Mammary epithelial cell (primary cell): ENCODE results near the gene DELE1.

Experiments used
- EZH2 ChIP-seq: IDR thresholded peaks from 2 replicates; pipeline ENCODE4 v1.6.1; 2012; ENCODE audit warnings: low read length, inconsistent platforms, borderline replicate concordance
- TF ChIP-seq, protein P1 (sequence below), 2 donors: IDR thresholded peaks in 1 of 2; conservative IDR thresholded peaks in 1 of 2; 2 replicates each; pipeline ENCODE4 v1.5.1; 2011 to 2012; ENCODE audit warnings: inconsistent platforms in 2 of 2, low read length in 2 of 2, mild to moderate bottlenecking in 2 of 2, control low read depth in 1 of 2, low read depth in 1 of 2; ENCODE audit not compliant: insufficient read depth in 1 of 2; ENCODE audit errors: extremely low read depth in 1 of 2

DNA sequence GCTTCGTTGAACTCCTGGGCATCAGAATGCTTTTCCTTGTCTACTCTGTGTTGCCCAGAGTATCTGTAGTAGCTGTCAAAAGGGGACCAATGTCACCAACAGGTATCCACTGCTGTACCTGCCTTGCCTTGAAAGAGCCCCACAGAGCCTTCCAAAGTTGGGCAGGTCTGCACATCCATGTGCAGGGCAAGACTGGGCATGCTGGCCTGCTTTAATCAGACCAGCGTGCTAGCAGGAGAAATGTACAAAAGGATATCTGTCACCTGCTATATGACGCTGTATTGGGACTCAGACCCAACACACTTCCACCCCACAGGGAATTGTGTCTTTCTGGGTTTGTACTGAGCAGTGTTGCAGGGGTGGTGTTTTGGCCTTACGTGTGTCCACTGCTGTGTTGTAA lies 11.9 kb downstream of the DELE1 start:
- TF ChIP-seq, protein P1, sequence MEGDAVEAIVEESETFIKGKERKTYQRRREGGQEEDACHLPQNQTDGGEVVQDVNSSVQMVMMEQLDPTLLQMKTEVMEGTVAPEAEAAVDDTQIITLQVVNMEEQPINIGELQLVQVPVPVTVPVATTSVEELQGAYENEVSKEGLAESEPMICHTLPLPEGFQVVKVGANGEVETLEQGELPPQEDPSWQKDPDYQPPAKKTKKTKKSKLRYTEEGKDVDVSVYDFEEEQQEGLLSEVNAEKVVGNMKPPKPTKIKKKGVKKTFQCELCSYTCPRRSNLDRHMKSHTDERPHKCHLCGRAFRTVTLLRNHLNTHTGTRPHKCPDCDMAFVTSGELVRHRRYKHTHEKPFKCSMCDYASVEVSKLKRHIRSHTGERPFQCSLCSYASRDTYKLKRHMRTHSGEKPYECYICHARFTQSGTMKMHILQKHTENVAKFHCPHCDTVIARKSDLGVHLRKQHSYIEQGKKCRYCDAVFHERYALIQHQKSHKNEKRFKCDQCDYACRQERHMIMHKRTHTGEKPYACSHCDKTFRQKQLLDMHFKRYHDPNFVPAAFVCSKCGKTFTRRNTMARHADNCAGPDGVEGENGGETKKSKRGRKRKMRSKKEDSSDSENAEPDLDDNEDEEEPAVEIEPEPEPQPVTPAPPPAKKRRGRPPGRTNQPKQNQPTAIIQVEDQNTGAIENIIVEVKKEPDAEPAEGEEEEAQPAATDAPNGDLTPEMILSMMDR (conservative IDR thresholded peaks at IDR 0.05 in 1 of 2, IDR thresholded peaks at IDR 0.05 in 1 of 2; ENCODE audit: extremely low read depth in 1 of 2, insufficient read depth in 1 of 2, low read depth in 1 of 2, low read length in 2 of 2) = no peak
- no peak for TF ChIP-seq EZH2
